Anterior cingulate cortex (tissue), 58 donors: Measurements from ENCODE around the gene BCR.
"Not testable (repeated sequence)": the region's sequence is repeated elsewhere in the genome, so short reads cannot be mapped to it uniquely, and the experiment has no call there.

Experiments
- DNase-seq, 58 donors: peaks; one replicate each; lab custom pipeline; 2025; lab: John Stamatoyannopoulos, UW

Gene BCR

DNA sequence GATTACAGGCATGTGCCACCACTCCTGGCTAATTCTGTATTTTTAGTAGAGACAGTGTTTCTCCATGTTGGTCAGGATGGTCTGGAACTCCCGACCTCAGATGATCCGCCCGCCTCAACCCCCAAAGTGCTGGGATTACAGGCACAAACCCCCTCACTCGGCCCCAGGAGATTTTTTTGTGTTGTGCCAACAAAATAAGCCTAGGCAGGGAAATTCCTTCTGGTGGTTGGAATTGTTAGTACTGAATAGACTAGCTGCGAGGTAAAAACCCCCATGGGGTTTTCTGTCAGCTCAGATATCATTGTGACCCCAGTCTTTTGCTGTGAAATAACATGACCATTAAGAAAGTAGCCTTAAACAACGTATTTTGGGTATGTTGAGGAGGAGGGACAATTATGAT is 144.9 kb downstream of the BCR start:
- no peak for DNase-seq

- not testable (repeated sequence) for DNase-seq
Observed at GRCh38 chr22:23333822-23334221, 153.5 kb downstream of the BCR start.

- DNase-seq, result not testable (repeated sequence)
Observed at GRCh38 chr22:23337672-23338071, 157.4 kb downstream of the BCR start.

- not testable (repeated sequence) for DNase-seq
Observed at GRCh38 chr22:23341942-23342695, 161.8 kb downstream of the BCR start.

DNA sequence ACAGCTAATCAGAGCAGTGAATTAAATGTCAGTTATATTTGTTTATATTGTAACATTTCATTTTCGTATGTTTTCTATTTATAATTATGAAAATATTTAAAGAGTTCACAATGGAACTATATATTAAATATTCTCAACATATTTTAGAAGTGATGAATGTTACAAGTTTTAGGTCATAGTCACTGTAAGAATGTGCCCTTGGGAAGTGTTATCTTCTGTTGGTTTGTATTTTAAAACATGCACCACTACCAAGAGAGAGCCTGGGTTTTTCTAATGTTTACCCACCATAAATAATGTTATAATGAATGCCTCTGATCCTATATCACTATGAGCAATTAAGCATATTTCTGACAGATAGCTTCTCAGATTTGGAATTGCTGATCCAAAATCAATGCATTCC is 171.0 kb downstream of the BCR start:
- DNase-seq, result no peak

DNA sequence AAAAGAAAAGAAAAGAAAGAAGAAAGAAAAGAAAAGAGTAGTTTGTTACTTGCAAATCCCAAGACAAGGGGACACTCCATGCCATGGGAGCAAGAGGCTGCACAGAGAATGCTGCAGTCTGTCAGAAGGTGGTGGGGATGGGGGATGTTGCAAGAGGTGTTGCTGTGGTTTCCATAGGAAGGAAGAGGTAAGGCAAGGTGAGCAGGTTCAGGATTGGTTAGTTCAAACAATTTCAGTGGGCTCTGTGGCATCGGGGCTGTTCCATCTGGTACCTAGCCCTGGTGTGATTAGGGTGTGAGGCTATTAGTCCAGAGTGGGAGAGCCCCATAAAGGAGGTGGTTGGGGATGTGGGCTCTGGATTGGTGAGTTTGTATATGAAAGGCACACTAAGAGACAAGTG is 172.7 kb downstream of the BCR start:
- DNase-seq, result no peak

GRCh38 chr22:23353696-23354095 is 173.4 kb downstream of the BCR start:
- no peak for DNase-seq

- DNase-seq, result no peak
Observed at GRCh38 chr22:23356094-23356493, 175.8 kb downstream of the BCR start.

- no peak for DNase-seq
Observed at GRCh38 chr22:23357053-23357452, 176.7 kb downstream of the BCR start.

GRCh38 chr22:23359583-23360123 is 179.3 kb downstream of the BCR start:
- no peak for DNase-seq

GRCh38 chr22:23361676-23362075 is 181.4 kb downstream of the BCR start:
- DNase-seq, result no peak

DNA sequence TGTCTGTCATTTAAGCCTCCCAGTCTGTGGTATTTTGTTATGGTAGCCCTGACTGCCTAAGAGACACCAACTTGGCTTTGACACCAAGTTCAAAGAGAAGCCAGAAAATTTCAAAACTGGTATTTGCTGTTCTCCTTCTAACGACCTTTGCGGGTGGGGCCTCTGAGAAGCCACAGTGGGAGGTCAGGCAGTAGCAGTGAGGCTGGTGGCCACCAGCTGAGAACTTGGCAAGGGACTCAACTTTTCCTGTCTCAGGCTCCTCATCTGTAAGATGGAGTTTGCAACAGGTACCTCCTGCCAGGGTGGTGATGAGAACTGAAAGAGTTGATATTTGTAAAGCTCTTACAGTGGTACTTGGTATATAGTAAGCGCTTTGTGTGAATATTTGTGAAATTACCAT is 183.4 kb downstream of the BCR start:
- DNase-seq, result no peak

GRCh38 chr22:23364389-23364788 is 184.1 kb downstream of the BCR start:
- DNase-seq, result no peak

- no peak for DNase-seq
Observed at GRCh38 chr22:23365524-23365923, 185.2 kb downstream of the BCR start.

DNA sequence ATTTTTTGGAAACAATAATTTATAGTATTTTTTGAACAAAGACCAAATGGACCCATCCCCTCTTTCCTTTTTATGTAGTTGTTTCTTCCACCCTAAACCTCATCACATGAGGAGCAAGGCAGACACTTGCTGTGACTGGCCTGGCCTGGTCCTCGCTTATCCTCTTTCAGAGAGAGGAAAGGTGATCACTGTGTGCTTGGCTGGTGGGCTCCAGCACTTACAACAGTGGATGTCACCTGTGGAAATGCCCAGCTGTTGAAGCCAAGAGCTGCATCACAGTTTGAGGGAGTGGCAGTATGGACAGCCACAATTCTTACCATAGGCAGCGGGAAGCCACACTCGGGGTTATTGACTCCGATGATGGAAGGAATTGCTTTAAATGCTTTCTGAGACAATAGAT is 185.7 kb downstream of the BCR start:
- no peak for DNase-seq

GRCh38 chr22:23367196-23367595 is 186.9 kb downstream of the BCR start:
- not testable (repeated sequence) for DNase-seq
